Measurements from ENCODE around the gene PFKL. TPM values are rescaled to one million over a fixed set of nuclear protein-coding genes. Genes with fewer than 3 reads are reported as not detected.
A peak's percentile ranks its signal among the peaks of the same experiment; 100 is the strongest.

PFKL gene
- polyA plus RNA-seq, 1 donor (not counting 4 experiments of a cell fraction or from before 2014, with no cell fraction given) = 46.6 TPM

- no peak for TF ChIP-seq EZH2 (IDR thresholded peaks at IDR 0.05; ENCODE audit: low read length)
- no peak for TF ChIP-seq CTCF (optimal IDR thresholded peaks at IDR 0.05 in 1 of 3, IDR thresholded peaks at IDR 0.05 in 1 of 3, conservative IDR thresholded peaks at IDR 0.05 in 1 of 3; ENCODE audit: extremely low read depth in 1 of 3, insufficient read depth in 2 of 3, low read length in 3 of 3)
- Histone ChIP-seq H3K9me1 (ENCODE audit: control insufficient read depth, extremely low read depth, insufficient read depth, low read length) (no peaks in the 10 kb centered on the region), H3K9me3 (ENCODE audit: control insufficient read depth, low read depth, low read length) (no peaks in the 10 kb centered on the region), H4K20me1 (ENCODE audit: control insufficient read depth, extremely low read depth, insufficient read depth, low read length) (no peaks in the 10 kb centered on the region), H3K27ac (ENCODE audit: control insufficient read depth, insufficient read depth, low read length) (no peak overlapping the region), H3K4me1 (ENCODE audit: control insufficient read depth, extremely low read depth, insufficient read depth, low read length) (peaks cover 3% of the 10 kb centered on the region), H3K4me3 (ENCODE audit: control insufficient read depth in 2 of 3, extremely low read depth in 1 of 3, insufficient read depth in 2 of 3, low read depth in 1 of 3, low read length in 3 of 3) (no peak overlapping the region), H2AFZ (ENCODE audit: control insufficient read depth, low read length) (no peak overlapping the region), H3K79me2 (ENCODE audit: control insufficient read depth, insufficient read depth, low read length) (no peaks in the 10 kb centered on the region), H3K9ac (ENCODE audit: control insufficient read depth, extremely low read depth, insufficient read depth, low read length) (no peak overlapping the region), H3K4me2 (ENCODE audit: control insufficient read depth, extremely low read depth, insufficient read depth, low read depth, low read length) (peak overlapping the region; percentile 16), H3K27me3 (ENCODE audit: control insufficient read depth, extremely low read depth, insufficient read depth, low read length) (no peaks in the 10 kb centered on the region), H3K36me3 (ENCODE audit: control insufficient read depth in 2 of 2, extremely low read depth in 1 of 2, insufficient read depth in 2 of 2, low read length in 2 of 2) (no peaks in the 10 kb centered on the region)
- dilution Hi-C loops (cut with MboI; ENCODE audit: extremely low pct_ligation_motif_present, low sequenced_read_pairs) = no loop called here
- no peak for FAIRE-seq
- DNase-seq (ENCODE audit: low read depth, low spot score) = no peak
Observed at GRCh38 chr21:44333509-44334328, 33.9 kb downstream of the PFKL start.

DNA sequence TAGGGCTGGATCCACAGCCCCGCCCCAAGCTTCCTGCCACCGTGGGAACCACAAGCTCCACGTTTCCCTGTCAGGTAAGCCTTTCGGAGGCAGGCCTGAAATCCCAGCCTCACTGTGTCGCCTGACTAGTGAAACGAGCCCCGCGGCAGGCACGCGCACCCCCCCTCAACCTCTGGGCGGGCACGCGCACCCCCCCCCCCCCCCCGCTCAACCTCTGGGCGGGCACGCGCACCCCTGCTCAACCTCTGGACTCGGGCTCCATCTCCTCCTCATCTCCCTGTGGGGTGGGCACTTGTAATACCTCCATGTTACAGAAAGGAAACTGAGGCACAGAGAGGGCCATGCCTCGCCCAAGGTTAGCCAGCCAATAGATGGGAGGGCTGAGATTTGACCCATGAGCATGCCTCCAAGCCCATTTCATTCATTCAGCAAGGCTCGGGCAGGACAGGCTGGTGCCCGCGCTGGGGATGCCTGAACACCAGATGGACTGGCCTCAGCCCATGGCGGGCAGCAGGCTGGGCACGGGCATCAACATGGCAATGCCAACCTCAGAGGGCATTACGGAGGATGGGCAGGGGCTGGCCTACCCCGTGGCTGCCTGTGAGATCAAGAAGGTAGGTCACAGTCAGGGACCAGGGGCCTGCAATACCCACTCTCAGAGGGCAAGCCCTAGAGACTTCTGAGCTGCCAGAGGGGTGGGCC lies 34.6 kb downstream of the PFKL start:
- Histone ChIP-seq H3K4me3 (ENCODE audit: control insufficient read depth in 2 of 3, extremely low read depth in 1 of 3, insufficient read depth in 2 of 3, low read depth in 1 of 3, low read length in 3 of 3) (no peak overlapping the region), H3K27me3 (ENCODE audit: control insufficient read depth, extremely low read depth, insufficient read depth, low read length) (no peaks in the 10 kb centered on the region), H3K4me2 (ENCODE audit: control insufficient read depth, extremely low read depth, insufficient read depth, low read depth, low read length) (peak overlapping the region; percentile 16), H3K9me1 (ENCODE audit: control insufficient read depth, extremely low read depth, insufficient read depth, low read length) (no peaks in the 10 kb centered on the region), H3K9ac (ENCODE audit: control insufficient read depth, extremely low read depth, insufficient read depth, low read length) (no peak overlapping the region), H3K4me1 (ENCODE audit: control insufficient read depth, extremely low read depth, insufficient read depth, low read length) (peaks cover 3% of the 10 kb centered on the region), H4K20me1 (ENCODE audit: control insufficient read depth, extremely low read depth, insufficient read depth, low read length) (no peaks in the 10 kb centered on the region), H3K9me3 (ENCODE audit: control insufficient read depth, low read depth, low read length) (no peaks in the 10 kb centered on the region), H2AFZ (ENCODE audit: control insufficient read depth, low read length) (no peak overlapping the region), H3K79me2 (ENCODE audit: control insufficient read depth, insufficient read depth, low read length) (no peaks in the 10 kb centered on the region), H3K36me3 (ENCODE audit: control insufficient read depth in 2 of 2, extremely low read depth in 1 of 2, insufficient read depth in 2 of 2, low read length in 2 of 2) (no peaks in the 10 kb centered on the region), H3K27ac (ENCODE audit: control insufficient read depth, insufficient read depth, low read length) (no peak overlapping the region)
- TF ChIP-seq EZH2 (IDR thresholded peaks at IDR 0.05; ENCODE audit: low read length) (no peak), CTCF (optimal IDR thresholded peaks at IDR 0.05 in 1 of 3, IDR thresholded peaks at IDR 0.05 in 1 of 3, conservative IDR thresholded peaks at IDR 0.05 in 1 of 3; ENCODE audit: extremely low read depth in 1 of 3, insufficient read depth in 2 of 3, low read length in 3 of 3) (no peak)
- dilution Hi-C loops (cut with MboI; ENCODE audit: extremely low pct_ligation_motif_present, low sequenced_read_pairs) = no loop called here
- no peak for FAIRE-seq
- no peak for DNase-seq (ENCODE audit: low read depth, low spot score)

Measured in keratinocyte (primary cell).